Non-pigmented ciliary epithelial cell (primary cell): Measurements from ENCODE around the gene RBFA.

Experiments used
- DNase-seq: peaks from one replicate; pipeline ENCODE4 v3.0.0-alpha.2; 2010; ENCODE audit warnings: low read depth

RBFA gene

DNA sequence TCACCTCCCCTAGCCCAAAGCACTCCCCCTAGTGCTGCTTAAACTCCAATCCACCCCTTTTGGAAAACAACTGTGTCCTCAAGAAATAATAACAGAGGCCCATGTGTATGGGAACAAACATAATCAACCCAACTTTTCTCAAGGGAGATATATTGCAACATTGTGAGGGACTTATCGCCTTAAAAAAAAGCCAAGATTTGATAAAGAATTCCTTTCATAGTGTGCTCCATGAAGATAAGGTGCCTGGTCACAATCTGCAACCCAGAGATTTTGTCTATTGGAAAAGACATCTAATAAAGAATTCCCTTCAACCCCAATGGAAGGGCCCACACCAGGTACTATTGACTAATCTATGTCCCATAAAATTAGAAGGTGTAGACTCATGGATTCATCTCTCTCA, 4.5 kb upstream of the RBFA start:
- no peak for DNase-seq

DNA sequence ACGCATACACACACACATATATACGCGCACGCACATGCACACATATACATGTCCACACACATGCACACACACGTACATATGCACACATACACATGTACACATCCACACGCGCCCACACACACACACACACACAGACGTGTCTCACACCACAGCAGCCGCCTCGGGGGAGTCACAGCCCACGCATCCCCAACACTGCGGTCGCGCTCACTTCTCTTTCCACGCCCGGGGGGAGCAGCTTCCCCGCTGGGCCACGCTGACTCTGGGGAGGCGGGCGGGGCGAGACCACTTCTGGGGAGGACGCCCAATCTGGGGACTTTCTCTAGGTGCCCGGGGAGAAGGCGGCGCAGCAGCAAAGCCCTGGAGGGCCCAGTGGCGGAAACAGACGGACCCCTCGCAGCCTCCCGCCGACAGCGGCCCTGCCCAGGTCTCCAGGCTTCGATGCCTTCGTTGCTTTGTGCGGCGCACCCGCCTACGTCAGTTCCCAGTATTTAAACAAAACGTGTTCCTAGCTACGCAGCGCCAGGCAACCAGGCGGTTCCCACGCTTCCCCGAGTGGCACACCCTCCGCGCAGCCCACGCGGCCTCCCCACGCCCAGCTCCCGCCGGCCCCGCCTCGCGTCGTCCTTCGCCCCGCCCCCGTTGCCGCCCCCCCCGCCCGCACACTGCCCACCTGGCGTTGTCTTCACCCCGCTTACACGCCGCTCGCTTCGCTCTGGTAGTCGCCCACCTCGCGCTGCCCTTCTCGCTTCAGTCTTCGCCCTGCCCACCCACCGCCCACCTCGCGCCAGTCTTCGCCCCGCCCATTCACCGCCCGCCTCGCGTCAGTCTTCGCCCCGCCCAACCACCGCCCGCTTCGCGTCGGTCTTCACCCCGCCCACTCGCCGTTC, 810 bp upstream of the RBFA start:
- DNase-seq = no peak

DNA sequence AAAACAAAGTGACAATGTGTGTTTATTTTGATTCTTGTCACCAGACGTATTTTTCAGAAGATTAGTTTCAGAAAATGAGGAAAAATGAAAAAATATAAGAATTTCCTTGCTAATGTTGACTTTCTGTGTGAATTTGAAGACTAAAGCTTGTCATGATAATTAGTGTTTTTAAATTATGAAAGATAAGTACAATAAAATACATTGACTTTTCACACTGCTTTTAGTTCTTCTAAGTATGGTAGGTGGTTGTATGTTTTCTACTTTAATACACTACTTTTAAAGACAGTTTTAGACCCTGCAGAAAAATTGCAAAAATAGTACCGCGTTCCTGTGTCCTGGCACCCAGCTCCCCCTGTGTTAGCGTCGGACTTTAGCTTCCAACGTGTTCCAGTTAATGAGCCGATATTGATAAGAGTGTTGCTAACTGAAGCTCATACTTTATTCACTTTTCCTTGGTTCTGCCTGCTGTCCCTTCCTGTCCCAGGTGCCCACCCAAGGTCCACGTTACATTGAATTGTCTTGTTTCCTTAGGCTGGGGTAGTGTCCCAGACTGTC, 695 bp downstream of the RBFA start:
- DNase-seq = no peak

DNA sequence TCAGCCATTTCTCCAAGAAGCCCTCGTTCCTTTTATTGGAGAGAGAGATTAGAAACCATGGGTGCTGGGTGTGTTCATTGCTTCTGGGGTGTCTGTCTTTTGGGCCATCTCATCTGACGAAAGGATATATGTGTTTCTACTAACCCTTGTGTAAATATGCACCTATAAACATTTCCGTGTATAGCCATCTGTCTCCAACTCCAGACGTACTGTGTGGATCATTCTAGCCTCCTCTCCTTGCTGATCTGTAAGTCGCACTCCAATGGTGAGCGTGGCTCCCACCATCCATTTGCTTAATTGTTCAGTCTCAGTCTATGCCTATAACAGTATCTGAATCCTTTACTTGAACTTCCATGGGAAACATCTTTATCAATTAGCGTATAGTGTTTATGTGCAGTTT, 1.8 kb downstream of the RBFA start:
- DNase-seq = no peak

DNA sequence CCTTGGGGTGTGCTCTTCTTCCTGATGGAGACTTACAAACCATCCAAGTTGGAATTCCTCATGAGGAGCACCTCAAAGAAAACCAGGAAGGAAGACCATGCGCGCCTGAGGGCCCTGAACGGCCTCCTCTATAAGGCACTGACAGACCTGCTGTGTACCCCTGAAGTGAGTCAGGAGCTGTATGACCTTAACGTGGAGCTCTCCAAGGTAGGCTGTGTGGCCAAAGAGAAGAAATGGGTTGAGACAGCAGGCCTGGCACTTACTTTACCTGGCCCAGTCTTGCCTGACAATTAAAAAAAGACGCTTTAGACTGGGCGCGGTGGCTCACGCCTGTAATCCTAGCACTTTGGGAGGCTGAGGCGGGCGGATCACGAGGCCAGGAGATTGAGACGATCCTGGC, 3.1 kb downstream of the RBFA start:
- no peak for DNase-seq

DNA sequence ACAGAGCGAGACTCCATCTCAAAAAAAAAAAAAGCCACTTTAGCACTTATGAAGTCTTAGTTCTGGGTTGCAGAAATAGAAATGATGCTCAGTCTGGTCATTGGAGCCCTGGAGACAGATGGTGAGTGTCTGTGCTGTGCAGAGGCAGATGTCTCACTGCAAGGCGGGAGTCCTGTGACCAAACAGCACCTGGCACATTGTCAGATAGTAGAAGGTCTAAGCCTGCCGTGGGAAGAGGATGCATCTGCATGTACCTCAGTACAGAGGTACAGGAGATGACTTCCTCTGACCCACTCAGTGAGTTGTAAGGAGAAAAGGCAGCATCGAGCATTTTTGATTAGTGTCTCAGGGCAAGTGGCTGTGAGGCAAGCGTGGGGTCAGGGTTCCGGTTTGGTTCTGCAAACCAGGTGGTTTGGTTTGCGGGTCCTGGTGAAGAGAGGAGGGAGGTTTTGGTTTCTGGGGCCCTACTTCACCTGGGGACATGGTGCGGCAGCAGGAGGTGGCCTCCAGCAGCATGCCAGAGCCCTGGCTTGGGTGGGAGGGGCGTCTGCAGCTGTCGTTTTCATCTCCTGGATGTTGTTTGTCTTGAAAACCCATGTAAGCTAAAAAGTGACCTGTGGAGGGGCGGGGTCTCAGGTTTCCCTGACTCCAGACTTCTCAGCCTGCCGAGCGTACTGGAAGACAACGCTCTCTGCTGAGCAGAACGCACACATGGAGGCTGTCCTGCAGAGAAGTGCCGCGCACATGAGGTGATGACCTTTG, 3.8 kb downstream of the RBFA start:
- no peak for DNase-seq

DNA sequence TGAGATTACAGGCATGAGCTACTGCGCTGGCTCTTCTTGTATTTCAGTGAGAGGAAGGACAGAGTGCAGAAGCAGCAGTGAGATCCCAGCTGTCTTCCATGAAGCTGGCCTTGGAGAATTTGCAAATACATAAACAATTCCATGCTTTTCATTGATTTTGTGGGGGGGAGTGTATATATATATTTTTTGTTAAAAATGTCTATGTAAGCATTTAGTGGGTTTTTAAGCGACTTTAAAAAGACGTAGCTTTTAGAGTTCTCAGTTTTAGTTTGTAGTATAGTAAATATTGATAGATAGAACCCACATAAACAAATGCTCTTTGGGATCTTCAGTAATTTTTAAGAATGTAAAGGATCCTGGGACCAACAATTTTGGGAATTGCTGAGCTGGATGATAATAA, 6.3 kb downstream of the RBFA start:
- DNase-seq = no peak

DNA sequence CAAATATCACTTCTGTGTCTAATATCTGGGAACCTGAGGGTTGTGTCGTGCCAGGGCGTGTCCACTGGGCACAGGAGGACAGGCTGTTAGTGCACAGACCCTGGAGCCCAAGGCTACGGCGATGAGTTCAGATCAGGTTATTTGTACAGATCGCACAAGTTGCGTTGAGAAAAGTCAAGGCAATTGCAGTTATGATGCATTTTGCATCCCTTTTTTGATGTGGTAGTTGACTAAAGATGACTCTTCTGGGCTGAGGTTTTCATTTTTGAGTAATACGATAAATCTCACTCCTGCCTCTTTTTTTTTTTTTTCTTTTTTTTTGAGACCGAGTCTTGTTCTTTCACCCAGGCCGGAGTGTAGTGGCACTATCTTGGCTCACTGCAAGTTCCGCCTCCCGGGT, 7.2 kb downstream of the RBFA start:
- DNase-seq = no peak

DNA sequence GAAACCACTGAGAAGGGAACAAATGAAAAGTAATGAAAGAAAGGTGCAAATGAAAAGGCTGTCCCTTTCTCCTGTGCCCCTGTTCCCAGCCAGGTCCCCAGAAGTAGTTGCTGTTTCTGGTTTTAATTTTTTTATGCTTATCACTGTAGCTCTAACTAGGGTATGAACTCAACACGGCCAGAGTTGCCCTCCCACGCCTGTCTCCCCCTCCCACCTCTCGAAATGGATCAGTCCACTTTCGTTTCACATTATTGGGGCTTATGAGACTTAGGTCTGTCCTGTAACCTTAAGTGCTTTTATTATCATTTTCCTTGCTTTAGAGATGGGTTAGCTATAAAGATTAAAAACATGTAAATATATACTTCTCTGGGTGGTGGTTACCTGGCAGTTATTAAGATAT, 8.6 kb downstream of the RBFA start:
- no peak for DNase-seq

DNA sequence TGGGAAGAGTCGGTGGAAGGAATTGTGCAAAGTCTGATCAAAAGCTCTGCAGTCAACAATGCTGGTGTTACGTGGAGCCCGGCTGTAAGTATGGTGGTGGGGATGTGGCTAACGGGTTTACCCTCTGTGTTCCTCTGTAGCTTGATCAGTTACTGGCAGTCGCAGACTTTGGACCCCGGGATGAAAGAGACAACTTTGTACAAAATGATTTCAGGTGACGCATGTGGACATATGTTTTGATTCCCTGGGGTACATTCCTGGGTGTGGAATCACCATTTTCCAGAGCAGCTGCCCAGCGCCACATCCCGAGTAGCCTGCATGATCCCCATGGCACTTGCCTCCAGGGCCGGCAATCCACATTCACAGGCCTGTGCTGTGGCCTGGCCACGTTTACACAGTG, 9.8 kb downstream of the RBFA start:
- DNase-seq = no peak

DNA sequence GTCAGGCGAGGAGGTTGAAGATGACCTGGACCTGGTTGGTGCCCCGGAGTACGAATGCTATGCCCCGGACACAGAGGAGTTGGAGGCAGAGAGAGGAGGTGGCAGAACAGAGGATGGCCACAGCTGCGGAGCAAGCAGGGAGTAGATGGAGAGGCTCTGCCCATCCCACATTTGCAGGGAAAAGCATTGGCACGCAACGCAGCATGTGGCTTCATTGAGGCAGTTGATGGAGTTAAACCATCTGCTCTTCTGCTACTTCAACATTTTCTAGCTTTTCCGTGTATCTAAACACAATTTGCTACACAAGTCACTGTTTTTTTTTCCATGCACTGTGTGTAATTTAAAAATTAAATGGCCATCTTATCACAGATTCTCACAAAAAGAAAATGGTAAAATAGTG, 11.8 kb downstream of the RBFA start:
- DNase-seq = no peak

DNA sequence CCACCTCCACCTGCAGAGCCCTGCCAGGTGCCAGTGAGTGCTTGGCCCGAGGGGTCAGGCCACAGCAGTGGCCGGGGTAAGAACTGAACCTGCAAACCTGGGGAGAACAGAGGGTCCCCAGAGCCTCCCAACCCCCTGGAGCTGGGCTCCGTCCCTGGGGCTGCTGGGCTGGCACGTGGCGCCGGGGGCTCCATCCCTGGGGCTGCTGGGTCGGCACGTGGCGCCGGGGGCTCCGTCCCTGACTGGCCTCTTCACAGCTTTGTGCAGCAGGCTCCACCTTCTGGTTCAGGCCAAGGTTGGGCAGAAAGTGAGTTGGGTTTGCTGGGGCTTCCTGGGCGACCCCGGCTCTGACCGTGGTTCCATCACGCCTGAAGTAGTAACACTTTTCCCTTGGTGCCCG, 12.2 kb downstream of the RBFA start:
- no peak for DNase-seq

DNA sequence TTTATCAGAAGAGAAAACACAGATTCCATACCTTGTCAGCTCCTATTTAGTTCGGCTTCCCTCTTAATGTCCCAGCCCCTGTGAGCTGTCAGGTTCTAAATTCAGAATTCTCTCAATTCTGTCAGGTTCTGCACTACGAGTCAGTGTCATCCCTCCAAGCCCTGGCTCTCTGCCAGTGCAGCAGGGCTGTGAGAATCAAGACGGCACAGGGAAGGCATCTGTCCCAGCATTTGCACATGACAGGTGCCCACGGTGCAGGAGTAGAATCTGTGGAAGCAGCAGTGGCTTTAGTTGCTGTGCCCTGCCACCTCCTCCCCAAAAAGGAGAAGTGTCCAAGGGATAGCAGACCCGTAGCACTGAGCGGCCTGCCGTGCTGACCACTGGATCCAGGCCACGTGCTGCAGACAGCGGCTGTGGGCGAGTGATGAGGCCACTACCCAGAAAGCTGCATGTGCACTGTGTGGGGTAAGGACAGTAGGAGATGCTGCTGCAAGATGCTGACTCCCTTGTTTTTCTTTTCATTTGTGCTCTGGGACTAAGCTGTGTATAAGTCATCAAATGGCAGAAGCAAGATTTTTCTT, 12.8 kb downstream of the RBFA start:
- no peak for DNase-seq

DNA sequence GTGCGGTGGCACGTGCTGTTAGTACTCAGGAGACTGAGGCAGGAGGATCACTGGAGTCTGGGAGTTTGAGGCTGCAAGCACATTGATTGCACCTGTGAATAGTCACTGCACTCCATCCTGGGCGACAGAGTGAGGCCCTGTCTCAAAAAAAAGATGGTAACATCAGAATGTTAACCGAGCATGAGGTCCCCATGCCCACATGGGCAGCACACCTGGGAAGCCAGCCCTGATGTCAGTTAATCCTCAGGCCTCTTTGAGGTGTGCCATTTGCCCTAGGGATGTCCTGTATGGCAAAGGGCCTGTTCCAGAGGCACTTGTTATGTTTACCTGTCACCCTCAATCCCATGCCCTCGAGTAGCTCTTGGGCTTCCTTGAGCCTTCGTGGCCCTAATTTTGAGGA, 16.6 kb downstream of the RBFA start:
- DNase-seq = no peak

DNA sequence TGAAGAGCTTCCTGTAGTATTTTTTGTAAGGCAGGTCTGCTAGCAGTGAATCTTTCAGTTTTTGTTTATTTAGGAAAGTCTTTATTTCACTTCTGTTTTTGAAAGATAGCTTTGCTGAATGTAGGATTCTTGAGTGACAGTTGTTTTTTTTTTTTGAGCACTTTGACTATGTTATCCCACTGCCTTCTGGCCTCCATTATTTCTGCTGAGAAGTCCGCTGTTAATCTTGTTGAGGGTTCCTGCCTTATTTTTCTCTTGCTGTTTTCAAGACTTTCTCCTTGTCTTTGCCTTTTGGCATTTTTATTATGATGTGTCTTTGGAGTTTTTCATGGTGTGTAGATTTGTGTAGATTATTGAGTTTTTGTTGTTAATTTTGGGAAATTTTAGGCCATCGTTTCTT, 21.9 kb downstream of the RBFA start:
- no peak for DNase-seq

DNA sequence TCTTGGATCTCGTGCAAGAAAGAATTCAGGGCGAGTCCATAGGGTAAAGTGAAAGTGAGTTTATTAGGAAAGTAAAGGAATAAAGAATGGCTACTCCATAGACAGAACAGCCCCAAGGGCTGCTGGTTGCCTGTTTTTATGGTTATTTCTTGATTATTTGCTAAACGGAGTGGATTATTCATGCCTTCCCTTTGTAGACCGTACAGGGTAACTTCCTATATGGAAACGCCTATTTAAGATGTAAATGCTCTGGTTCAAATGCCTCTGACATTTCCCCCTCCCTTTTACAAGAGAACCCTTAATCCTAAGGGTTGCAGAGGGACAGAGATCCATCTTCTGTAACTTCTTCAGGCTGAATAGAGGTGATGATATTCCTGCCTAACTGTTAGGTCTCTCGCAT, 25.7 kb downstream of the RBFA start:
- no peak for DNase-seq

DNA sequence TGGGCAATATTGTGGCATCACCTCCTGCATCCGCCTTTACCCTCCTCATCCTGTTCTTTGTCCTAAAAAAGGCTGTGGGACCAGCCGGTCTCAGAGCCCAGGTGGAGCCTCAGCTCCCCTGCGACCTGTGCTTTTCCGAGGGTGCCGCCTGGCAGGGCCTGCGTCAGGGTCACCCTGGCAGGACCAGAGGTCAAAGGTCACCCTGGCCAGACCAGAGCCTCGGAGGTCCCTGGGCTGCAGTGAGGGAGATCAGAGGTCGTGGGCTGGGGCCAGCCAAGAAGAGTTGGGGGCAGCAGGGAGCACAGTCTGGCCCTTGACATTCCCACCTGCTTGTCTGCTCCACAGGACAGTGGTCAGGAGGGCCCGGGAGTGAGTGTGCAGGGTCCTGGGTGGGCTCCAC, 31.5 kb downstream of the RBFA start:
- no peak for DNase-seq

DNA sequence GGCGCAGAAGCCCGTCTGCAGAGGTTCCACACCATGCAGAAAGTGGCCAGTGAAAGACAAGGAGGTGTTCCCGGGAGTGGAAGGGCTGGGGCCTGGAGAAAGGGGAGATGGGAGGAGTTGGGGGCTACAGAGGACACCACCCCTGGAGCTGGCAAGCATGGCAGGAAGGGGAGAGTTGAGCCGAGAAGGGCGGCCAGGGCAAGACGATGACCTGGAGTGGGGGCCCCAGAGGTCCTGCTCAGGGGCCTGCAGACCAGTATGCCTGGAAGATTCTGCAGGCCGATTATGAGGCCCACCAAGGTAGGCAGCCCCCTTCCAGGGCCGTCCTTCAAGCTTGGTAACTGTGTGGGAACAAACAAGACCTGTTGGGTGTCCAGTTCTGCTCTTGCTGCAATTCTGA, 33.1 kb downstream of the RBFA start:
- no peak for DNase-seq

DNA sequence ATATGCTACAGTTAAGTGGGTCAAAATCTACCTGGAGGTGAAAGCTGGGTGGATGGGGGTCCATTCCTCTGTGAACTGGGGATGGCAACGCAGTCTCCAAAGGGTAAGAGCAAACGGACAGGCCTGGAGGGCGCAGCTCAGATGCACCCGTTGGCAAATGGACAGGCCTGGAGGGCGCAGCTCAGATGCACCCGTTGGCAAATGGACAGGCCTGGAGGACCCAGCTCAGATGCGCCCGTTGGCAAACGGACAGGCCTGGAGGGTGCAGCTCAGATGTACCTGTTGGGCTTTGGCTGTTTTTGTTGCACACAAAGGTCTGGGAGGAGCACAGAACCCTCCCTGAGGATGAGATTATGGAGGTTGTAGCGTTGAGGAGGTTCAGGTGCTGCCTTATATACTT, 33.7 kb downstream of the RBFA start:
- no peak for DNase-seq

DNA sequence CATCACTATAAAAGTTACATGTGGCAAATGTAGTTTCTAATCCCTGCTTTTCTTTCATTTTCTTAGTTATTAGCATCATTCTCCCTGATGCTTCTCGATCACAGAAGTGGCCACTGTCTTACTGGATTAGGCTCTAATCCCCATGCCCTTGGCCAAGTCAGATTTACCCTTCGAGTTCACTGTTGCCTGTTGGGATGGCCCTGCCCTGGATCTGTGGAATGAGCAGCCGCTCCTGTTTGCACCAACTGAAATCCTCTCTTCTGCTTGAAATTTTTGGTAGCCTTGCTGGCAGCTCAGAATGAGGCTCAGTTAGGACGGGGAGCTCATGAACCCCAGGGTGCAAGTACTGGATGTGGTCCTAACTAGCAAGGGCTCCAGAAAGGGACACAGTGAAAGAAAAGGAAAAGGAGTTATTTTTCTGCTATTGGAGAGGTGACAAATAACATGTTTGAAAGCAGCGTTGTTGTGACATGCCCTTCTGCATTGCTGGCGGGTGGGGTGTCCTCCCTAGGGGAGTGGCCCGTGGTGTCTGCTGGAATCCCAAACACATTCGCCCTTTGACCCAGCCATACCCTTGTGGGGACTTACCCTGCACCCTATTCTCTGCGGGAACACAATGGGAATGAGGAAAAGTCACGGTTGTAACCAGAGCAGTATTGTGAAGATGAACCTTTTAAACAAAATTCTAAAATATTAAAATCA, 34.5 kb downstream of the RBFA start:
- no peak for DNase-seq

DNA sequence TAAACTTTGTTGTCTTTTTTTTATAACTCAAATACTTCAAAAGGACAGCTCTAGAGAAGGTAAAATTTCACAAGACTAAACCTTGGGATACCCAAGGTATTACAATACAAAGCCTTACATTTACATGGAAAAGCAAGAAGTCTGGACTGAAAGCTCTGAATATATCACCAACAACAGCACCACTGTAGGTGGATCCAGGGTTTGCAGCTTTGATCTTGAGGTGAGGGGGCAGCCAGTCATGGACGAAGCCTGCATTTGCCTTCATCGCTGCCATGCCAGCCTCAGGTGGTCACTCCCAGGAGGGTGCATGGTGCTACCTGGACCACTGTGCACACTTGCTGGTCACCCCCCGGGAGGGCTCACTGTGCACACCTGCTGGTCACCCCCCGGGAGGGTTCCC, 36.6 kb downstream of the RBFA start:
- DNase-seq = no peak

DNA sequence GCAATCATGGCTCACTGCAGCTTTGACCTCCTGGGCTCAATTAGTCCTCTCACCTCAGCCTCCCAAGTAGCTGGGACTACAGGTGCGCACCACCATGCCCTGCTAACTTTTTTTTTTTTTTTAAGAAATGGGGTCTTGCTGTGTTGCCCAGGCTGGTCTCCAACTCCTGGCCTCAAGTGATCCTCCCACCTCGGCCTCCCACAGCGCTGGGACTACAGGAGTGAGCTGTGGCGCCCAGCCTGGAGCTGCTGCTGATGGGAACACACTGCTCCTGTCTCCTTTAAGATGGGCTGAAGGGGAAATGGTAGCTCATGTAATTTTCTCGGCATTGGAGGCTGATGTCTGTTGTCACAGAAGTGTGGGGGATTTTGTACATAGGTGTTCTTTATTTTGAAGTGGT, 39.9 kb downstream of the RBFA start:
- no peak for DNase-seq
